DMS79 treated with DMSO at 0.1 percent for 48 hours (cell line): ENCODE results near the gene DGUOK.

Source experiments
- DNase-seq: peaks from one replicate; lab custom pipeline; 2025; lab: John Stamatoyannopoulos, UW

DGUOK gene

DNA sequence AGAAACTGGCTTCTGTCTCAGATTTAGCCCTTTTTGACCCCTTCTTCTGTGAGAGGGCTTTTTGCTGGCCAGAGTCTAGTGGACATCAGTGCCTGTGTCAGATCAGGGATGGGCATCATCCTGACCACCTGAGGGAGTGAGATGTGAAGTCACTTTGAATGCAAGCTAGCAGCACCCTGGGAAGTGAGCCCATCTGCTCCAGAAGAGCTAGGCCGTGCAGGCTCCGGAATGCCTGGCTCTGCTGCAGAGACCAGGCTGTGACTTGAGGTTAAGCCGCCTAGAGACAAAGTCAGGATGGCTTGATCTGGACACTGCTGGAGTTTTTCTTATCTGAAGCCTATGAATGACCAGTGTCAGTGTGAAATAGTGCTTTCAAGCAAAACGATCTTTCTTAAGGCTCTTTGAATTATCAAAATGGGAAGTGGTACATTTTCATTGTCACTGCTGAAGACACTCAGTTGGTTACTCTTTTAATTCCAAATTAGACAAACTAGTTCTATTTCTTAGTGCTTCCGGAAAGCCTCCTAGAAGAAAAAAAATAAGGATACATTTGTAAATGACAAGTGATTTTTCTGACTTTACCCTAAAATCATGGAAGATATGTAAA is 20.8 kb downstream of the DGUOK start:
- DNase-seq = no peak

DNA sequence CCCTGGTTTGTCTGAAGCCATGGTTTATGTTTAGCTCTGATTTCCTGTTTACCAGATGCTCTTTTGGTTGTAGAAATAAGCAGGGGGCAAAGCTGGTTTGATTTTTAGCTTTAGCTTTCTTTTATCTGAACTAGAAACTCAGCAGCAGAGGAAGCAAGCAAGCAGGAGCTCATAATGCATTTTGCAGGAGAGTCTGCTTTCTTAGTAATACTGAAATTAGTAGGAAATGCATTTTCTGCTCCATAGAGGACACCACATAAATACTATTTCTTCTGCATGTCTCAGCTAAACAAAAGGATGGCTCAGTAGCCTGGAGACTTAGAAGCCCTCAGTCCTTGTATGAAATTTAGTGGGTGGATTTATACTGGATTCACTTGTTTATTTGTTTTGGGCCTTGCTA is 23.1 kb downstream of the DGUOK start:
- DNase-seq = no peak

DNA sequence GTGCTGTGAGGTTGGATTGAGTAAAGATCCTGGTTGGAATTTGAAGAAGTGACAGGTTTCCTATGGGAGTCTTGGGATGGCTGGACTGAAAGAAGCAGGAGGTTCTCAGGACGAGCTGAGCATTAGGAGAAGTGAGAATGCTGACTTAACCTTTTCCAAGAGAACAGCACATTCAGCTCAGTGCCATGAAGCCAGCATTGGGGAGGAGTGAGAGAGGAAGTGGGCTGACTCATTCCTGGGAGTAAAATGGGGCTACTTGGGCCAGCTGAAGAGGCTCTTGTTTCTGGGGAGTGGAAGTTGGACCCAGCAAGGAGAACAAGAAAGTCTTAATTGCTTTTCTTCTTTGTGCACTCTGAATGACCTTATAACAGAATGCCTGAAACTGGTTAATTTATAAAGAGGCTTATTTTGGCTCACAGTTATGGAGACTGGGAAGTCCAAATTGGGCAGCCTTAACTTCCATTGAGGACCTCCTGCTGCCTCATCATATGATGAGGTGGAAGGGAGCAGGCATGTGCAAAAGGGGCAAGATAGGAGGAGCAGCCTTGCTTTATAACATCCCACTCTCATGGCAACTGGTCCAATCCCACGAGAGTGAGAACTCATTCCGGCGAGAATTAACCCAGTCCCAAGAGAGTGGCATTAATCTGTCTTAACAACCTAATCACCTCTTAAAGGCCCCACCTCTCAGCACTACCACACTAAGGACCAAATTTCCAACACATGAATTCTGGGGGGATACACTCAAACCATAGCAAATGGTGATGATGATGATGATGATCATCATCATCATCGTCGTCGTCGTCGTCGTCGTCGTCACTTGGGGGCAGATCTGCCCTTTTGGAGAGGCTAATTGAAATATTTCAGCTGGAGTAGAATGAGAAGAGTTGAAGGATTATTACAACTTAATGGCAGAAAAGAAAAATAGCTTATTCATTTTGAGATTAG is 26.1 kb downstream of the DGUOK start:
- DNase-seq = no peak

DNA sequence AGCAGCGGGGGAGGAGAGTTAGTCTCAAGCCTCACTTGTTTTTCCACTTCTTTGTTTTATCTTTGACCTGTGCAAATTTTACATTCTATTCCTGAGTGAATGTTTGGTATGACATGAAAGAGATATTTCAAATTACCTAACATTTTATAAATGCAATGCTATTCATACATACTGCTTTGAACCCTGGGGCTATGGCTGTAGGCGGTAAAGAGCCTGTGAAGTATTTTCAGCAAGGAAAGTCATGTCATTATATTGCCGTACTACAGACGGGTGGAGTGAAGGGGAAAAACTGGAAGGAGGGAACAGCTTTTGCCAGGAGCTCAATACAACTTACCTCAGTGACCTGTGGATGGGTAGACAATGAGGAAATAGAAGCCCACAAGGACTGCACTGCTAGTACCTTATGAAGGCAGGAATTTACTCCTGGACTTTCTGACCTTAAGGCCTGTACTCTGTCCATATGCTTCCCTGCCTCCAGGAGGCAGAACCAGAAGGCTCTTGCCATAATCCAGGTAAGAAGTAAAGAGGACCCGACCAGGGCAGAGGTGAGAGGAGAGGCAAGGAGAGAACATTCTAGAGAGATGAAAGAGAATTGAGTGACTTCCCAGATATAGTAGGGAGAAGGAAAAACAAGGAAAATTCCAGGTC is 29.7 kb downstream of the DGUOK start:
- no peak for DNase-seq

DNA sequence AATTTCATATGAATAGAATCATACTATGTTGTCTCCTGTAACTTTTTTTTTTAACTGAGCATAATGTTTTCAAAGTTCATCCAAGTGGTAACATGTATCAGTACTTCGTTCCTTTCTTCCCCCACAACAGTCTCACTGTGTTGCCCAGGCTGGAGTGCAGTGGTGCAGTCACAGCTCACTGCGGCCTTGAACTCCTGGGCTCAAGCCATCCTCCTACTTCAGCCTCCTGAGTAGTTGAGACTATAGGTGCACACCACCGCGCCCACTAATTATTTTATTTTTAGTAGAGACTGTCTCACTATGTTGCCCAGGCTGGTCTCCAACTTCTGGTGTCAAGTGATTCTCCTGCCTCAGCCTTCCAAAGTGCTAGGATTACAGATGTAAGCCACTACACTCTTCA is 34.6 kb downstream of the DGUOK start:
- DNase-seq = no peak

DNA sequence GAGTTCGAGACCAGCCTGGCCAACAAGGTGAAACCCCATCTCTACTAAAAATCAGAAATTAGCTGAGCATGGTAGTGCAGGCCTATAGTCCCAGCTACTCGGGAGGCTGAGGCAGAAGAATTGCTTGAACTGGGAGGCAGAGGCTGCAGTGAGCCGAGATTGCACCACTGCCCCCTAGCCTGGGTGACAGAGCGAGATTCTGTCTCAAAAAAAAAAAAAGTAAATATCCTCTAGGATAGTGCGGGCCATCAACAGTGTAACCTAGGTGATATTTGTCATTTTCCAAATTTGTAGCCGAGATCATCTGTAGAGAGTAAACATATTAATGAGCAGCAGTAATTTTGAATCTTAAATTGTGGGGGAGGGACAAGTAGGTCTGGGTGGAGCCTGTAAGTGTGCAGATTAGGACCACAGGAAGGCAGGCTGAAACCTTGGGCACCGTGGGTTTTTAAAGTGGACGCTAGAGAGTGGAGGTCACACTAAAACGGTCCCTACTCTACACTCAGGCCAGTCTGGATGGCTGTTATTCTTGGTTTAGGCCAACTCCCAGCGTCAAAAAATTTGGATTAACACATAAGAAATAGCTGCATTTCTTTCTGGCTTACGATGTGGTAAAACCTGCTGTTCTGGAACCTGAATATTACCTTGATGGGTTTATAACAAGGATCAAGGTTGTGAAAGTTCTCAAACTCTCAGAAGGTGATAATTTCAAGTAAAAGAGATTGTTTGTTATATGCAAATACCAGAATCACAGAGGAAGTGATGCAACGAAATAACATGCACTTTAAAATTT is 35.3 kb downstream of the DGUOK start:
- DNase-seq = no peak

DNA sequence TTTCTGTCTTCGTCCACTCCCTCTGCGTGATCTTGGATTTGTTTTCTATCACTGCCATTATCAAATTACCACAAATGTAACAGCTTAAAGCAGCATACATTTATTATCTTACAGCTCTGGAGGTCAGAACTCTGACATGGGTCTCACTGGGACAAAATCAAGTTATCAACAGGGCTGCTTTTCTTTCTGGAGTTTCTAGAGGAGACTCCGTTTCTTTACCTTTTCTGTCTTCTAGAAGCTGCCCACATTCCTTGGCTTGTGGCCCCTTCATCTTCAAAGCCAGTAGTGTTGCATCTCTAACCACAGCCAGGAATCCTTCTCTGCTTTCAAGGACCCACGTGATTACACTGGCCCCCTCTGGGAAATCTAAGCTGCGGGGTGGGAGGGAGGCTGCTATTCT is 36.1 kb downstream of the DGUOK start:
- DNase-seq = no peak

DNA sequence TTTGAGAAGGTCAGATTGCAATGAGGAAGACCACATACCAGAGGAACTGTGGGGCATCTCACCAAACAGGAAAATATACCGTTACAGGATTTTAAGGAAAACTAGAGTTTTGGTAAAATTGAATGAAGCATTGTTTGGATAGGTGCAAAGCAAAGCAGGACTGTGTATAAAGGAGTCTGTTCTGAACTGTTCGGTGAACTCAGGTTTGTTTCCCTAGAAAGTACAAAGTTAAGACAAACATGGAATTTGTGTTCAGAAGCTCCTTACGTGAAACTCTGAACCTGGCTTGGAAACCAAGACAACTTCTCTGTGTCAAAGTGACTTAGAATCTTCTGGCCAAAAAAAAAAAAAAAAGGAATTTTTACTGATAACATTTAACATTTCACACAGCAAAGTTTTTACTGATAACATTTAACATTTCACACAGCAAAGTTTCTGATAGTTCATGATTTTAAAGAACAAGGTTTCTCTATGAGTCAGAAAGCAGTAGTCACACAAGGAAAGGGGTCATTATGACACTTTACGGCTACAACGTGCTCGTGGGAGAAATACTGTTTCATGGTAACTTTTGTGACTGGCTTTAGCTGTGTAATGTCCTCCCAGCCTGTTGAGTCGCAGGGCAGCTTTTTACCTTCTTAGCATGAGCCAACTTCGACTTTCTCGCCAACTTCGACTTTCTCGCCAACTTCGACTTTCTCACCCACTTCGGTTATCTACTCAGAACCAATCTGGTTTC is 36.9 kb downstream of the DGUOK start:
- no peak for DNase-seq

DNA sequence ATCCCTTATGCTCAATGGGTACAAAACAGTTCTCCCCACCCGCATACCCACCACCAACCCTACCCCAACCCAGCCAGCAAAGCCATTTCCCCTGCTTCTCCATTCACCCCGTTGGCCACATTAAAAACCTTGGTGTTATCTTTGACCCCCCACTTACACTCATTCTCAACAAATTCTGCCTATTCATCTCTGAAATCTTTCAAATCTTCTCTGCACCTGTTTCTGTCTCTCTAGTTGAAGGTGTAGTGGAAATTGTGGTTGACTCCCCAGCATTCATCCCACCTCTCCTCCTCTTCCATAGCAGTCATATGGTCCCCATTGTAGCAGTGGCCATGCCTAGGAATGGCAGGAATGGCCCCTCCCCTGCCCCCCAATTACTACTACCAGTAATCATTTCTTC is 37.5 kb downstream of the DGUOK start:
- DNase-seq = no peak

DNA sequence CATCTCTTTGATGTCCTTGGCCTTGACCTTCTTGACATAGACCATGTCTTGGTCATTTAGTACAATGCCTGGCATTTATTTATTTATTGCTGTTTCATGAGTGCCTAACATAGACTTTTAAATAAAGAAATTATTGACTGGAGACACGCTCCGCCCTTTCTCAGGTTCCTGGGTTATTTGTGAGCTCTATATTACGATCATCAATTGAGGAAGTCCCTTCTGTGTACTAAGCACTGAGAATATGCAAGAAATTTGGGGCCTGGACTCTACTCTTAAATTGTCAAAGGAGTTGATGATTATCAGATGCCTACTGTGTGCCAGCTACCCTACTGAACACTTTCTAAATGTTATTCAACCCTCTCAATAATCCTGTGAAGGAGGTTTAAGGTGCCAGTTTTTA is 38.4 kb downstream of the DGUOK start:
- no peak for DNase-seq

DNA sequence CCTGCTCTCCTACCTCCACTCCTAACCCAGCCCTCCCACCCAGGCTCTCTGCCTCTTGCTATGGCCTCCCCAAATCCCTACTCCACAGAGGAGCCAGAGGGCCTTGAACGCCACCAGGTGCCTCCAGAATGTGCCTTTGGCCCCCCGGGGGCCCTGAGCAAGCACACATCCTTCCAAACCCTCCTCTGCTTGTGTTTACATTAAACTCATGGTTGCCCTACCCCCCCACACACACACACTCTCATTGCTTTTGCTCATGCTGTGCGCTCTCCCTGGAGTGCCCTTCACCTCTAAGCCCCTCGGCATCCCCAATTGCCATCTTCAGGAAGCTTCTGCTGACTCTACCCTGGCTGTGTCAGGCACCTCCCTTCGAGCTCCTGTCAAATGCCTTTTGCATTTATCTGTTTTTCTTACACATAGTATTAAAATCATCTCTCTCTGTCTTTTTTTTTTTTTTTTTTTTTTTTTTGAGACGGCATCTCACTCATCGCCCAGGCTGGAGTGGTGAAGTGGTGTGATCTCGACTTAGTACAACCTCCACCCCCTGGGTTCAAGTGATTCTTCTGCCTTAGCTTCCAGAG is 41.8 kb downstream of the DGUOK start:
- no peak for DNase-seq

DNA sequence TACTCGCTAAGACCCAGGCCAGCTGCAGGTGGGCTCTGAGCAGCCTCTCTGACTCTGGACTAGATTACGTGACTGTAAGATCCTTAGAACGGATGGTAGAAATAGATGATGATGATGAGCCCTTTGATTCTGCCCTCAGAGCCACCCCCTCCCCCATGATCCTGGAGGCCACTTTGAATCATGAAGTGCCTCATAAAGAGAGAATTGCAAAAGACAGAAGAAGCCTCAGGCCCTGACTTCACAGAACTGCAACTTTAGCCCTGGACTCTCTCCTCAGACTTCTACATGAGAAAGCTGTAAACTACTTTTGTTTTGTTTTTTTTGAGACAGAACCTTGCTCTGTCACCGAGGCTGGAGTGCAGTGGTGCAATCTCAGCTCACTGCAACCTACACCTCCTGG is 42.7 kb downstream of the DGUOK start:
- DNase-seq = no peak

DNA sequence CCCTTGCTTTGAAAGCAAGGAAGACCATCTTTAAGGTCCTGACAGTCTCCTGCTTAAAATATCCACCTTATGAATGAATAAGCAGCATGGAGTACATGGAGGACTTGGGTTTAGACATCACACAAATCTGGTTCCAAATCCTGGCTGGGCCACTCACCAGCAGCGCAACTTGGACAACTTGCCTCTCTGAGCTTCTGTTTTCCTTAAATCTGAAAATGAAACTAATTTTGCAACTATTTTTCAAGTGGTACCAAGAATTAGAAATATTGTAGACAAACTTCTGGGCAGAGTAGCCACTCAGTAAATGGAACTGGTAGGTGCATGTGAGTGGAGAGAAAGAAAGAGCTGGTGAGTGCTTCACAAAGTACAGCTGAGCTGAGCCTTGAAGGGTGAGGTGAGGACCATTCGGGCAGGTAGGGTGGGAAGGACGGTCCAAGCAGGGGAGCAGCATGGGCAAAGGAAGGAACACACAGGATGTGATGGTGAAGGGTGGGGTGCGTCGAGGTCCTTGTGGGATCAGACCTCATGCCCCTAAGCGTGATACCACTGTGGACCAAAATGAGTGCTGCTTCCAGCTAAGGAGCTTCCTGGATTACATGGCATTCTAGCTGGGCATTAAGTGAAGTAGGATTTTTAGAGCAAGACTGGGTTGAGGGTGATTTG is 43.6 kb downstream of the DGUOK start:
- DNase-seq = no peak

DNA sequence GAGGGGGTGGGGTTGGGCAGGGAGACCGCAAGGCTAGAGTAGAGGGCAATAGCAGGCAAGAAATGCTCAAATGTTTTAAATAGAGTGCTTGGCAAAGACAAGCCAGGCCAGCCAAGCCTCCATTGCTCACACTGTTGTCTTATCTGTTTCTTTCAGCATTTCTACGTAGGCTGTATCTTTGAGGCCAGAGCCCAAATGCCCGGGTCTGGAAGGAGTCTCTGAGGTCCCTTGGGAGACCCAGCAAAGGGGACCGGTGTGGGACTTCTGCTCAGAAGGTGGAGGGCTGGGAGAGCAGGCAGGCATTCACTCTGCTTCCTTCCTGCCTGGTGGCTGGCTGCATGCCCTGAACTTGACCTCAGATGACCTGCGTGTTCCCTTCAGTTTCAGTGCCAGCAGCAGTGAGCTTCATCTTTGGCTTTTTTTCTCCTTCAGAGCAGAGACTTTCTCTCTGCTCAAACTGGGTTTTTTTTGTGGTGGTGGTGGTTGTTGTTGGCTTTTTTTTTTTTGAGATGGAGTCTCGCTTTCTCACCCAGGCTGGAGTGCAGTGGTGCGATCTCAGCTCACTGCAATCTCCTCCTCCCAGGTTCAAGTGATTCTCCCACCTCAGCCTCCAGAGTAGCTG is 44.3 kb downstream of the DGUOK start:
- peak; percentile 58 for DNase-seq

DNA sequence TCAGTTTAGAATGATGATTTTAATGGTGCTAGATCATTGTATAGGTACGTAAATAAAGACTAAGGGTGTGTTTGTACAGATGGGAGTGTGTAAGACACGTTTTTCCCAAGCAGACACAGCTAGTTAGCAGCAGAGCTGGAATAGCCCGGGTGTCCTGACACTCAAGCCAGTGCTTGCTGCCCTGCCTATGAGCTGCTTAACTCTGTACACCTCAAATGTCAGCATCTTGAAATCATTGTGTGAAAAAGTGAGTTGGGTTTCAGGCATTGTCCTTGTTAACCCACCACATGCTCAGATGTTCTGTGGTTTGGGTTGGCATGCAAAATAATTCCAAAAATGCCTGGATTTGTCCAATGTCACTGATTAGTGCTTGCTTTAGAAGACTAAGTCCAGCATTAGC is 45.0 kb downstream of the DGUOK start:
- no peak for DNase-seq

DNA sequence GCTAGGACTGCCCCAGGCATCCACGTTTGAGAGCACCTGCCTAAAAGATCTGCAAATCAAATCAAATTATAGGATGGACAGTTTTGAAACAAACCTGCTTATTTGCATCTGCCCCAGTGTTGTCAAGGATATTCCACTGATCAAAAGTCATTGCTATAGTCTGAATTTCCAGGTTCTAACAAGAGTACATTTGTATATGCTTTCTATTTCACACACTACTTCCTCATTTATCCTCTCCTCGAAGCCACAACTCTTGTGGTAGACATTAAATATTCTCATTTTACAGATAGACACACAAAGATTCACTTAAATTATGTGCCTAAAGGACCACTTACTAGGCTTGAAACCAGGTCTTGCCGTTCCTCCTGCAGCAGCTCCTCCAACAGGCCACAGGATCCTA is 46.2 kb downstream of the DGUOK start:
- no peak for DNase-seq

DNA sequence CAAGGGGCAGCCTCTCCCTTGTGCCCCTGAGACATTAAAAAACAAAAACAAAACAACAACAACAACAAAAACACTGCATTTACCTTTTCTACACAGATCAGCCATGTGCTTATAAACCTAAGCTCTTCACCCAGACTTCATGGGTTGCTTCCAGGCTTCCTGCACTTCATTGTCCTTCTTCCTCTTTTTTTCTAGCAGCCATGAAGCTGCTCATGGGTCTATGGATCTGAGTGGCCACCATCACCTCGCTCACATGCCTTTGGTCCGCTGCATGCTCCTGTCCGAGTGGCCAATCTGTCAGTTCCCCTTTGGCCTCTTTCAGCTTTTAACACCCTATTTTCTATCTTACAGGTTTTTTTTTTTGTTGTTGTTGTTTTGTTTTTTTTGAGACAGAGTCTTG is 49.1 kb downstream of the DGUOK start:
- DNase-seq = no peak

DNA sequence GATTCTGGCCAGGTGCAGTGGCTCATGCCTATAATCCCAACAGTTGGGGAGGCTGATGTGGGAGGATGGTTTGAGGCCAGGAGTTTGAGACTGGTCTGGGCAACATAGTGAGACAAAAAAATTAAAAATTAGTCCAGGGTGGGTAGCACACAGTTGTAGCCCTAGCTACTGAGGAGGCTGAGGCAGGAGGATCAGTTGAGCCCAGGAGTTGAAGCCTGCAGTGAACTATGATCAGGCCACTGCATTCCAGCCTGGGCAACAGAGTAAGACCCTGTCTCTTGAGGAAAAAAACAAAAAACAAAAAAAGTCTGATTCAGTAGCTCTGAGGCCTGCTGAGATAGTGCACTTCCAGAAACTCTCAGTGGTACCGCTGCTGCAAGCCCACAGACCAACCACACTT is 50.1 kb downstream of the DGUOK start:
- no peak for DNase-seq

DNA sequence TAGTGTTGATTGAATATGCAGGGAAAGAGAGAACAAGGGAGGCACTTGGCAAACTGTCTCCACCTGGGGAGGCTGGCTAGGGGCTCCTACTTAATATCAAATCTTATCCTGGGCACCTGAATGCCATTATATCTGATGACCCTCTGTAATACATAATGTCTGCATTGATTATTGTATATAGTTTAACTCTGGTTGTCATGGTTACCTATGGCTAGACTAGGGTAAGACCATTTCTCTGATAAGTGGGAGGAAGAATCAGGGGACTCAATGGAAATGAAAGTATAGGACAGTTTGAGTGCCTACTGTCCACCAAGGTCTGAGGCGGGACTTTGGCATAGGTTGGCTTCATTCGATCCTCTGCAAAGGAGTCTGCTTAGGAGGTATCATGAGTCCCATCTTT is 50.8 kb downstream of the DGUOK start:
- DNase-seq = no peak

DNA sequence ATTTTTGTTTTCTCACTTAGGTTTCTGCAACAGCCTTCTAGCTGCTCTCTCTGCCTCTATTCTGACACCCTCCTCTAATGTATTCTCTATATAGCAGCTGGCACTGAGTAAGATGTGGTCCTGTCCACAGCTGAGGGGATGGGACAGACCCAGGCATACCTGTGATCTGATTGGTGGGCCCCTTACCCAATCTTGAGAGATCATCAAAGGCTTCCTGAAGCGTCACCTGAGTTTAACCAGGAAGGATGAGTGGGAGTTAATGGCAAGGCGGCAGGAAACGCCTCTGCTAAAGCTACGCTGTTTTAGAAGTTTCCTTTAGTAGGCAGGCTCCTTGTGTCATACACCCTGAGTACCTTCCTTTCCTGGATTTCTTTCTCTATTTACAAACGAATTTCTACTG is 52.3 kb downstream of the DGUOK start:
- DNase-seq = no peak
